Measurements from ENCODE around the gene YWHAE.
"Not testable (repeated sequence)": the region's sequence is repeated elsewhere in the genome, so short reads cannot be mapped to it uniquely, and the experiment has no call there.

The YWHAE gene

GRCh38 chr17:1377334-1377733, 22.7 kb downstream of the YWHAE start:
- no peak overlapping the region for H3K4me3 ChIP-seq (ENCODE audit: low read depth, low read length)
- DNase-seq (ENCODE audit: low read depth), result no peak

GRCh38 chr17:1376061-1376460, 24.0 kb downstream of the YWHAE start:
- DNase-seq (ENCODE audit: low read depth), result no peak
- no peak overlapping the region for H3K4me3 ChIP-seq (ENCODE audit: low read depth, low read length)

DNA sequence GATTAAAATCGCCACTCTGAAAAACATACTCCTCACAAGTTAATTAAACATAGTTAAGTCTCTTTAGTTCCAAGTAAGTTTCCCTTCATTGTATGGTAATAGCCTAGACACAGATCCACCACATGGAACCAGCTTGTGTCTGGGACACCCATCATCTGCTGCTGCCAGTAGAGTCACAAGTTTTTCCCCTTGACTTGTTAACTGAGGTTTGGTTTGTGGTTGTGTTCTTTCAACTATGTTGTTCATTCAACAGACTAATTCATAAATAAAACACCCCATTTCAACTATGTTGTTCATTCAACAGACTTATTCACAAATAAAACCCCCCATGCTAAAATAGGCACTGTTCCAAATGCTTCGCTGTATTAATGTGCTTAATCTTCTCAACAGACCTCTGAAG, 24.4 kb downstream of the YWHAE start:
- no peak for DNase-seq (ENCODE audit: low read depth)
- no peak overlapping the region for H3K4me3 ChIP-seq (ENCODE audit: low read depth, low read length)

DNA sequence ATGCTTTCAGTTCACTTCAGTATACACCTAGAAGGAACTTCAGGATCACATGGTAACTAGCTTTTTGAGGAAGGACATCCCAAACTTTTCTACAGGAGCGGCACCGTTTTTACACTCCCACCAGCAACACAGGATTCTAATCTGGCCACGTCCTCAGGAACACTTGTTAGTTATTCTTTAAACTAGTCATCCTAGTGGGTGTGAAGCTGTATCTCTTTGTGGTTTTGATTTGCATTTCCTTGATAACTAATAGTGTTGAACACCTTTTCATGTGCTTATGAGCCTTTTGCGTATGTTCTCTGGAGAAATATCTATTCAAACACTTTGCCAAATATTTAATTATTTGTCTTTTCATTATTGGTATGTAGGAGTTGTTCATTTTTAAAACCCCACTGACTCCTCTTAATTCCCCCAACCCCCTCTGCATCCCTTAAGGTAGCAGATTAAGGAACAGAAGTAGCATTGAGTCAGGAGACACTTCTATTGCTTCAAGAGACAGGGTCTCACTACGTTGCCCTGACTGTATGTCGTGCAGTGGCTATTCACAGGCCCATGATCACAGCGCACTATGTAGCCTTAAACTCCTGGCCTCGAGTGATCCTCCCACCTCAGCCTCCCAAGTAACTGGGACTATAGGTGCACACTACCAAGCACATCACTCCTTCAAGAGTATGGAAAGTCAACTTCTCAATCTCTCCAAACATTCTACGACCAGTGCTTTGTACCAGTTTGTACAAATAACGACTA, 25.4 kb downstream of the YWHAE start:
- DNase-seq (ENCODE audit: low read depth), result no peak
- no peak overlapping the region for H3K4me3 ChIP-seq (ENCODE audit: low read depth, low read length)

- H3K4me3 ChIP-seq (ENCODE audit: low read depth, low read length), result no peak overlapping the region
- DNase-seq (ENCODE audit: low read depth), result no peak
Observed at GRCh38 chr17:1373707-1374237, 26.2 kb downstream of the YWHAE start.

- no peak for DNase-seq (ENCODE audit: low read depth)
- H3K4me3 ChIP-seq (ENCODE audit: low read depth, low read length), result no peak overlapping the region
Observed at GRCh38 chr17:1372618-1373017, 27.4 kb downstream of the YWHAE start.

- H3K4me3 ChIP-seq (ENCODE audit: low read depth, low read length), result no peak overlapping the region
- DNase-seq (ENCODE audit: low read depth), result no peak
Observed at GRCh38 chr17:1371893-1372590, 28.0 kb downstream of the YWHAE start.

GRCh38 chr17:1368588-1368987, 31.4 kb downstream of the YWHAE start:
- DNase-seq (ENCODE audit: low read depth), result no peak
- H3K4me3 ChIP-seq (ENCODE audit: low read depth, low read length), result no peak overlapping the region

DNA sequence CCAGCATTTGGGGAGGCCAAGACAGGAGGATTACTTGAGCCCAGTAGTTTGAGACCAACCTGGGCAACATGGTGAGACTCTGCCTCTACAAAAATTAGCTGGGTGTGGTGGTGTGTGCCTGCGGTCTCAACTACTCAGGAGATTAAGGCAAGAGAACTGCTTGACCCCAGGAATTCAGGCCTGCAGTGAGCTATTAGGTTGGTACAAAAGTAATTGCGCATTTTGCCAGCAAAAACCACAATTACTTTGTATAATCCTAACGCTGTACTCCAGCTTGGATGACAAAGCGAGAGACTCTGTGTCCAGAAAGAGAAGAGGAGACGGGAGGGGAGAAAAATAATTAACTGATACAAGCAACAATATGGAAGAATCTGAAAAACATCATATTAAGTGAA, 32.7 kb downstream of the YWHAE start:
- DNase-seq (ENCODE audit: low read depth), result no peak
- H3K4me3 ChIP-seq (ENCODE audit: low read depth, low read length), result no peak overlapping the region

- no peak for DNase-seq (ENCODE audit: low read depth)
- H3K4me3 ChIP-seq (ENCODE audit: low read depth, low read length), result no peak overlapping the region
Observed at GRCh38 chr17:1366234-1366633, 33.8 kb downstream of the YWHAE start.

DNA sequence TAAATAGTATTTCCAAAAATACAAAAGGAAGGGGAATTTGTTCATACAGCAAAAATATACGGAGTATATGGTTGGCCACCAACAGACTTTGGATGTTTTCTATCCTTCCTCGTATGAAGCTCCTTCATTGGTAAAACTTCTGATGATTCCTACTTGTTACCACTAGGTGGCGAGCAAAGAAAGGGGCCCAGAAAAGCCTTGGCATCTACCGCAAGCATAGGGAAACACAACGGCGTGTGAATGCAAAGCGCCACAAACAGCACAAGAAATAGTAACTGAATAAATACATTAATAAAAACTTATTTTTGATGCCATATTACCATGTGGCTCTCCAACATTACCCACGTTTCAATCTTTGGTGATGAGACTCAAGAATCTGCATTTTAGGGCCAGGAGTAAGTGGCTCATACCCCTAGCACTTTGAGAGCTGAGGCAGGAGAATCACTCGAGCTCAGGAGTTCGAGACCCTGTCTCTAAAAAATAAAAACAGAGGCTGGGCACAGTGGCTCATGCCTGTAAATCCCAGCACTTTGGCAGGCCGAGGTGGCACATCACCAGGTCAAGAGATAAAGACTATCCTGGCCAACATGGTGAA, 34.5 kb downstream of the YWHAE start:
- peak; percentile 43 for DNase-seq (ENCODE audit: low read depth)
- H3K4me3 ChIP-seq (ENCODE audit: low read depth, low read length), result no peak overlapping the region

- no peak for DNase-seq (ENCODE audit: low read depth)
- no peak overlapping the region for H3K4me3 ChIP-seq (ENCODE audit: low read depth, low read length)
Observed at GRCh38 chr17:1362964-1363363, 37.1 kb downstream of the YWHAE start.

DNA sequence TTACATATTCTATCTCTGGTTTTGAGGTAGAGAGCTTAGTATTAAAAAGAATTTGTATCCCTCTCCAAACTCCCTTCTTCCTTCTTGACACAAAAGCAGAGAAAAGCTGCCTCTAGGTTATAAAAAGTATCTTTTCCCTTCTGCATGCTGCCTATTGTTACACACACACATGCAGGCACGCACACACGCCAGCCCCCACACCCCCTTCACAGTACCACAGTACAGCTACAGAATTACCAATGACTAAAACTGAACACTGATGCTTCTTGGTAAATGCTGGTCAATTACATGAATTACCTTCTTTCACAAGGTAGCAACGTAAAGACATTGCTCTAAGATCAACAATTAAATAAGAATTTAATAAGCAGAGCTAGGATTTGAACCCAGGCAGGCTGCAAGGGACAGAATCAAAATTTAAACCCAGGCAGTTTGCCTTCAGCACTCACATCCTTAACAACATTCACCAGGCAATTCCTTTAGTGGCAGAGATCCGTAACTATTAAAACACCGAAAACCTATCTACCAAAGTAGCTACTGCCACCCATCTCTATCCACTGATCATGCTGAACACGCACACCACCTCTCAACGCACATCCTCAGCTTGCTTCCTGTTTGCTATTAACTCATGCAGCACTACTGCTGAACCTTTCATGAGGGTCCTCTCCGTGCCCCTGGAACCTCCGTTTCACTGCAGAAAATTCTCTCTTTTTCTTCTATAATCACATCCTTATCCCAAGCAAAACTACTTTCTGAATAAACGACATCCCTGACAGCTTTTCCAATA, 37.8 kb downstream of the YWHAE start:
- DNase-seq (ENCODE audit: low read depth), result no peak
- H3K4me3 ChIP-seq (ENCODE audit: low read depth, low read length), result no peak overlapping the region

- no peak for DNase-seq (ENCODE audit: low read depth)
Observed at GRCh38 chr17:1360975-1361374, 39.0 kb downstream of the YWHAE start.

DNA sequence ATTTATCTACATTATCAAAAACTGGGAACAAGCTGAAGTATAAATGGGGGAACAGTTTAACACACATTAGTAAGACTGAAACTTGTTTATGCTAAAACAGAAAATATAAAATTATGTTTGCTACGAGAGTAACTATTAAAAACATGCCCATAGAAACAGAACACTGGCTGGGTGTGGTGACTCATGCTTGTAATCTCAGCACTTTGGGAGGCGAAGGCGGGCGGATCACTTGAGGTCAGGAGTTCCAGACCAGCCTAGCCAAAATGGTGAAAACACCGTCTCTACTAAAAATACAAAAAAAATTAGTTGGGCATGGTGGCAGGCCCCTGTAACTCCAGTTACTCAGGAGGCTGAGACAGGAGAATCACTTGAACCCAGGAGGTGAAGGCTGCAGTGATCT, 39.7 kb downstream of the YWHAE start:
- H3K4me3 ChIP-seq (ENCODE audit: low read depth, low read length), result not testable (repeated sequence)

More at GRCh38 chr17:1360975-1361374, 39.0 kb downstream of the YWHAE start:
- no peak overlapping the region for H3K4me3 ChIP-seq (ENCODE audit: low read depth, low read length)

DNA sequence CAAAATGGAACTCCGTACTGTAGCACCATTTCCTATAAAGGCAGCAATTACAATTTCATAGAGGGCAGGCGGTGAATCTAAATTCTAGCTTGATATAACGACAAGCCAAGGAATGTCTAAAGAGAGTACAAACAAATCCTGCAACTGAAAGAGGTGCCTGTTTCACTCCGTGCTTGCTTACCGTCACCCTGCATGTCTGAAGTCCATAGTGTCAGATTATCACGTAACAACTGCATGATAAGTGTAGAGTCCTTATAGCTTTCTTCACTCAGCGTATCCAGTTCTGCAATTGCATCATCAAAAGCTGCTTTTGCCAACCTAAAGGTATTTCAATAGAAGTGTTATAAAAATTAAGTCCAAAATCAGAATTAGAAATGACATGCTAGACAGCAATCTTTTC, 46.0 kb downstream of the YWHAE start:
- H3K4me3 ChIP-seq (ENCODE audit: low read depth, low read length), result no peak overlapping the region
- DNase-seq (ENCODE audit: low read depth), result no peak

More for the DNA sequence above, 39.7 kb downstream of the YWHAE start:
- DNase-seq (ENCODE audit: low read depth), result not testable (repeated sequence)

GRCh38 chr17:1352530-1352929, 47.5 kb downstream of the YWHAE start:
- DNase-seq (ENCODE audit: low read depth); H3K4me3 ChIP-seq (ENCODE audit: low read depth, low read length): not testable (repeated sequence)

GRCh38 chr17:1351971-1352370, 48.1 kb downstream of the YWHAE start:
- no peak for DNase-seq (ENCODE audit: low read depth)
- no peak overlapping the region for H3K4me3 ChIP-seq (ENCODE audit: low read depth, low read length)

DNA sequence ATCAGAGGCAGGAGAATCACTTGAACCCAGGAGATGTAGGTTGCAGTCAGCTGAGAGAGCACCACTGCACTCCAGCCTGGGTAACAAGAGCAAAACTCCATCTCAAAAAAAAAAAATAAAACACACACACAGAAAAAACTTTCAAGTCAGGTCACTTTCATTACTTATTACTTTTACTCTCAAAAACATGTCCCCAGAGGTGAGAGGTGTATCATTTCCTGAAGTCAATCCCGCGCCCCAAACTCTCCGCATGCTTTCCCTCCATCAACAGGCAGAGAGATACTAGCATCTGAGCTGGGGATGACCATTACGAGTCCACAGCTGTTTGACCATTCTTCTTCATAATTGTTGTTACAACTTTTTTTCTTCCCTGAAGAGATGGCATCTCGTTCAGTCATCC, 48.7 kb downstream of the YWHAE start:
- DNase-seq (ENCODE audit: low read depth), result no peak
- no peak overlapping the region for H3K4me3 ChIP-seq (ENCODE audit: low read depth, low read length)
